ENCODE results near the gene NABP1. TPM values are rescaled to one million over a fixed set of nuclear protein-coding genes. Genes with fewer than 3 reads are reported as not detected.
"Not testable (repeated sequence)": the region's sequence is repeated elsewhere in the genome, so short reads cannot be mapped to it uniquely, and the experiment has no call there.

The NABP1 gene
- total RNA-seq, 2 experiments from 2014 or later, result 73.5 to 73.7 TPM

DNA sequence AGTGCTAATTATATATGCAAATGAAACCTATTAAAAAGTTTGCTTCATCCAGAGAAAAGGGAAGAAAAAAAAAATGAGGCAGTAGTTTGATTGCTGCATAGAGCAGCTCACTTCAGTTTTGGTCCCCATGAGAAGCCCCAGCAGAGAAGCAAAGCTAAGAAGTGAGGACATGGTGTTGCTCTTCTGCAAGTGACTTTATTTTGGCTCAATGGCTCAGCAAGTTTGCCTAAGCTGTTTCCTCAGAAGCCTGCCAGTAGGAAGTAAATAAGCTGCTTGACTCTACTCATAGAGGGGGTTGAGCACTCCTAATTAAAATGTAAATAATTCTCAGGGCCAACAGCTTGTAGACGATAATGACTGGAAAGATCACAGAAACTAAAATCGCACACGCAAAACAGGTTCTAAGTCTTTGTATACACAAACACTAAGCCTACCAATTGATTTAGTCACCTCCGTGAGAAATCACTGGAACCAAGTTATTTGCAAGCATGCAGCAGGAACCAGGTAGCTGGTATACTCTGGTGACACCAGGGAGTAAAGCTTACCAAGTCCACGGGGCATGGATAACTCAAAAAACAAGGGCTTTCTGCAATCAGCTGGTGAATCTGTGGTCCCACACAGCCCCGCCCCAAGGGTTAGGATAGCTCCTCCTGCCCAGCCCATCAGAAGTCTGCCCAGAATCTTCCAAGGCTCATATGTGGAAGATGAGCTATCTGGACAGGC lies 39.7 kb upstream of the NABP1 start:
- H3K9me3 Mint-ChIP-seq, result no peaks in the 10 kb centered on the region
- peak overlapping the region; percentile 42 for H3K4me3 Mint-ChIP-seq
- peak overlapping the region; percentile 67 for H3K27ac Mint-ChIP-seq
- POLR2A ChIA-PET, result interaction anchor here (0.7 to 5.1 kb wide), 16 partner anchors 10 to 758 kb away, joined by 3 to 298 read pairs (median 4); partner anchors contain the start of genes GLS and NABP1
- peaks cover 47% of the 10 kb centered on the region for H3K27me3 Mint-ChIP-seq
- no peak for DNase-seq
- peaks cover 46% of the 10 kb centered on the region for H3K4me1 Mint-ChIP-seq
- peaks cover 7% of the 10 kb centered on the region for H3K36me3 Mint-ChIP-seq (ENCODE audit: low read depth)
- CTCF ChIA-PET, result interaction anchor here (0.8 to 2.3 kb wide), 4 partner anchors 11 to 120 kb away, joined by 3 to 13 read pairs (median 4); no protein-coding TSS in a partner anchor

DNA sequence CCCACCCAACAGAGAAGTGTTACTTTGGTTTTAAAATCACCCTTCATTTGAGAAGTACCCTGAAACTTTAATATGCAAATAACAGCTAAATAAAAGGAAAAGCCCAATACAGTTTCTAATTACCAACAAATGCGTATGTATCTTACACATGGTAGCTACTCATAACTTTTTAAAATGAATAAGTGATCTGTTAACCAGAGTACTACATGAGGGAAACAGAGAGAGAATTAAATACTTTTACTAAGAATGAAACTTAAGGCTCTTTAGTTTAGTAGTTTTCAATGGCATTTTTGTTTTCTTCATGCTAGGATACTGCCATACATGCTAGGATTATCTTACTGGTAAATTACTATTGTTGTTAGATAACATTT lies 39.1 kb upstream of the NABP1 start:
- Mint-ChIP-seq H3K9me3 (no peaks in the 10 kb centered on the region), H3K27me3 (peaks cover 50% of the 10 kb centered on the region), H3K27ac (no peak overlapping the region), H3K36me3 (ENCODE audit: low read depth) (peaks cover 7% of the 10 kb centered on the region), H3K4me1 (peaks cover 46% of the 10 kb centered on the region), H3K4me3 (no peak overlapping the region)
- DNase-seq, result no peak
- ChIA-PET CTCF (interaction anchor here (1.2 to 2.3 kb wide), 3 partner anchors 21 to 120 kb away, joined by 3 to 13 read pairs (median 5); no protein-coding TSS in a partner anchor), POLR2A (interaction anchor here (0.7 to 5.1 kb wide), 7 partner anchors 11 to 47 kb away, joined by 3 to 298 read pairs (median 9); partner anchors contain the start of gene NABP1)

DNA sequence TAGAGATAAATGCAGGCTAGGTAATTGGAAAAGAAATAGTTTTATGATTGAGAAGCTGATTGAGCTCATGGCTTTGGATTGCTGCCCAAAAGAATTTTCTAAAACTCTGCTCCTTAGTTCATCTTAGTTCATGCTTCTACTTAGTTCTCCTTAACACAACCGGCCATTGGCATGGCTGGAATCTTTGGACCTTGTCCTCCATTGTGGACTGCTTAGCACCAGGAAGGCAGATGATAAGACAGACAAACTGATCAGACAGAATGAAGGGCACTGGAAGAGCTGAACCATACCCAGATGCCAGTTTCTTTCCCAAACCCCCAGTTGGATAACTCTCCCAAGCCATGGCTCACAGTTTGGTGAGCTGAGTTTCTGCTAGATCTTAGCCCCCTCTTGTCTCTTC lies 36.3 kb upstream of the NABP1 start:
- peaks cover 7% of the 10 kb centered on the region for H3K36me3 Mint-ChIP-seq (ENCODE audit: low read depth)
- H3K27me3 Mint-ChIP-seq, result peaks cover 39% of the 10 kb centered on the region
- no peak for DNase-seq
- no peaks in the 10 kb centered on the region for H3K9me3 Mint-ChIP-seq
- H3K4me3 Mint-ChIP-seq, result no peak overlapping the region
- POLR2A ChIA-PET, result interaction anchor here (2.3 to 2.9 kb wide), 2 partner anchors 24 to 36 kb away, joined by 6 to 31 read pairs; partner anchors contain the start of gene NABP1
- H3K27ac Mint-ChIP-seq, result no peak overlapping the region
- CTCF ChIA-PET, result no interaction called here
- peaks cover 30% of the 10 kb centered on the region for H3K4me1 Mint-ChIP-seq

DNA sequence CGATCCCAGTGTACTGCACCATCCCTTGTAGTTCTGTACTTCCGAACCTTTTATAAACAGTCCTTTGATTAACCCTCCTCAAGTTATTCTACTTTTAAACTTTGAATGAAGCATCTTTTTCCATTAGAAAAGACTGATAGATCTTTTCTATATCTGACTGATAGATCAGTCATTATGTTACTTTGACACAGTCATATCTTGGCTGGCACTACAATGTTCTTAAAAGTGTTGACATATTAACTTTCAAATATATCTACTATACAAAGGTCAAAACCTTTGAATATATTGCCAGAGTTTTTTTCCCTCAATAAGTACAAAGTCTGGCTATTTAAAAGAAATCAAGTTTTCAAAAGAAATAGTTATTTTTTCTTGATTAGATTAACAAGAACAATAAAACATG lies 35.4 kb upstream of the NABP1 start:
- Mint-ChIP-seq H3K36me3 (ENCODE audit: low read depth) (peaks cover 7% of the 10 kb centered on the region), H3K27me3 (peaks cover 32% of the 10 kb centered on the region), H3K4me3 (no peak overlapping the region), H3K9me3 (no peaks in the 10 kb centered on the region), H3K4me1 (peaks cover 21% of the 10 kb centered on the region), H3K27ac (no peak overlapping the region)
- CTCF ChIA-PET, result no interaction called here
- DNase-seq, result no peak
- POLR2A ChIA-PET, result interaction anchor here (2.9 kb wide), 1 partner anchor 35 kb away, joined by 11 read pairs; the partner anchor contains the start of gene NABP1

DNA sequence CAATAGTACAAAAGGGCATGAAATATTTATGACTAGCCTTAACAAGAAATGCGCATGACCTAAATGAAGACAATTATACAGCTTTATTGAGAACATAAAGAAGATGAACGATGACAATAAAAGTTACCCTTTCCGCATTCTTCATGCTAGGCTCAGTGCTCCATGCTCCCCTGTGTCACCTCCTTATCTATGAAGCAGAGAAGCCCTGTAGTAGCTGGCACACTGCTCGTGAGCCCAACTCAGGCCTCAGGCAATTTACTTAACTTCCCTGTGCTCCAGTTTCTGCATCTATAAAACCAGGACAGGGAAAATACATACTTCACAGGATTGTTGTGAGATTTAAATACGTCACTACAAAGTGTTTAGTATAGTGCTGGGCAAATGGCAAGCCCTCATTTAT lies 34.5 kb upstream of the NABP1 start:
- peaks cover 12% of the 10 kb centered on the region for H3K4me1 Mint-ChIP-seq
- H3K9me3 Mint-ChIP-seq, result no peaks in the 10 kb centered on the region
- H3K4me3 Mint-ChIP-seq, result no peak overlapping the region
- DNase-seq, result no peak
- H3K27me3 Mint-ChIP-seq, result peaks cover 32% of the 10 kb centered on the region
- ChIA-PET POLR2A (interaction anchor here (1.4 to 2.9 kb wide), 2 partner anchors 32 to 34 kb away, joined by 8 to 11 read pairs; partner anchors contain the start of gene NABP1), CTCF (no interaction called here)
- H3K36me3 Mint-ChIP-seq (ENCODE audit: low read depth), result peaks cover 7% of the 10 kb centered on the region
- no peak overlapping the region for H3K27ac Mint-ChIP-seq

DNA sequence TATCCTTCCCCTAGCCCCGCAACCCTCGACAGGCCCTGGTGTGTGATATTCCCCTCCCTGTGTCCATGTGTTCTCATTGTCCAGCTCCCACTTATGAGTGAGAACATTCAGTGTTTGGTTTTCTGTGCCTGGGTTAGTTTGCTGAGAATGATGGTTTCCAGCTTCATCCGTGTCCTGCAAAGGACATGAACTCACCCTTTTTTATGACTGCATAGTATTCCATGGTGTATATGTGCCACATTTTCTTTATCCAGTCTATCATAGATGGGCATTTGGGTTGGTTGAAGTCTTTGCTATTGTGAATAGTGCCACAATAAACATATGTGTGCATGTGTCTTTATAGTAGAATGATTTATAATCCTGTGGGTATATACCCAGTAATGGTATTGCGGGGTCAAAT lies 33.3 kb upstream of the NABP1 start:
- not testable (repeated sequence) for DNase-seq; H3K27ac Mint-ChIP-seq; H3K36me3 Mint-ChIP-seq (ENCODE audit: low read depth); H3K4me3 Mint-ChIP-seq; H3K4me1 Mint-ChIP-seq; H3K9me3 Mint-ChIP-seq
- CTCF ChIA-PET, result interaction anchor here (0.7 to 1.0 kb wide), 2 partner anchors 32 to 47 kb away, joined by 3 read pairs; no protein-coding TSS in a partner anchor
- POLR2A ChIA-PET, result interaction anchor here (1.2 to 2.9 kb wide), 2 partner anchors 32 to 33 kb away, joined by 4 to 11 read pairs; partner anchors contain the start of gene NABP1
- H3K27me3 Mint-ChIP-seq, result peaks cover 31% of the 10 kb centered on the region

DNA sequence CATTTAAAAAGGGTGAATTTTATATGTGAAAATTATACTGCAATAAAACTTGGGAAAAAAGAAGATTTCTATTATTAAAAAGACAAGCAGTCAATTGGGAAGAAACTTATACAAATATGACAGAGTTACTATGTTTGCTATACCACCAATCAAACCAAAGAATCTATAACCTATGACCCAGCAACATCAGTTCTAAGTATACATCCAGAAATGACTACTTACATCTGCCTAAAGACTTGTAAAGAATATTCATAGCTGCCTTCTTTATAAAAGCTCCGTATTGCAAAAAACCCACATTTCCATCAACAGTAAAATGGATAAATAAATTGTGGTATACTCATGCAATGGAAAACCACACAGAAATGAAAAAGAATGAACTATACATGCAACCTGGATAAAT lies 32.9 kb upstream of the NABP1 start:
- peaks cover 7% of the 10 kb centered on the region for H3K36me3 Mint-ChIP-seq (ENCODE audit: low read depth)
- H3K4me3 Mint-ChIP-seq, result no peak overlapping the region
- DNase-seq, result no peak
- peaks cover 8% of the 10 kb centered on the region for H3K4me1 Mint-ChIP-seq
- POLR2A ChIA-PET, result interaction anchor here (1.2 to 2.9 kb wide), 2 partner anchors 31 to 33 kb away, joined by 4 to 11 read pairs; partner anchors contain the start of gene NABP1
- CTCF ChIA-PET, result interaction anchor here (1.0 kb wide), 1 partner anchor 32 kb away, joined by 3 read pairs; no protein-coding TSS in a partner anchor
- H3K27ac Mint-ChIP-seq, result no peak overlapping the region
- no peaks in the 10 kb centered on the region for H3K9me3 Mint-ChIP-seq
- H3K27me3 Mint-ChIP-seq, result peaks cover 31% of the 10 kb centered on the region

DNA sequence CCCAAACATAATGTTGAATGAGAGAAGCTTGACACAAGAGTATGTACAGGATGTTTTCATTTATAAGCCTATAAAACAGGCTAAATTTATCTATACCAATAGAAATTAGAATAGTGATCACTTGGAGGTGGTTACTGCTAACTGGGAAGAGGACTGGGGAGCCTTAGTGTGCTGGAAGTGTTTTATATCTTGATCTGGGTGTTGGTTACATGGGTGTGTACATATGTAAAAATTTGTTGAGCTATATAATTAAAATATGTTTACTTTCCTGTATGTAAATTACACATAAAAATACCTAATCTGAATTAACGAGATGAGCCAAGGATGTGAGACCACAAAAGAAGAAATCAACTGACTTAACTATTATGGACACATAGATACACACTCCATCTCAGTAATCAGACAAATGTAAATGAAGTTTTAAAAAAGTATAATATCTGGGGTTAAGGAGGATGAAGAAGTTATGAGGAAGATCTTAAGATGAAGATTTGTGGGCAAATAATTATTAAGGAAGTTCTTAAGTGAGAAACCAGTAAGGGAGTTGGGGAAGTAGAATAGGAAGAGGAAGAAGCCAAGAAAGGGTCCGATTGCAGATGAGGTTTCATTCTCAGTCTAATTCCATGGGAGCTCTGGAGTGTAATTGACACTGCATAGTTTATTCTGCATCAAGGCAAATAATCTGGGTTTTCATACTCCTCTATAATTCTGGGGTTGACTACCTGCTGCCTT lies 32.3 kb upstream of the NABP1 start:
- Mint-ChIP-seq H3K4me3 (no peak overlapping the region), H3K4me1 (peaks cover 4% of the 10 kb centered on the region), H3K36me3 (ENCODE audit: low read depth) (peaks cover 7% of the 10 kb centered on the region), H3K9me3 (no peaks in the 10 kb centered on the region), H3K27me3 (peaks cover 27% of the 10 kb centered on the region), H3K27ac (no peak overlapping the region)
- ChIA-PET CTCF (no interaction called here), POLR2A (interaction anchor here (1.2 kb wide), 1 partner anchor 31 kb away, joined by 4 read pairs; no protein-coding TSS in a partner anchor)
- DNase-seq, result no peak

DNA sequence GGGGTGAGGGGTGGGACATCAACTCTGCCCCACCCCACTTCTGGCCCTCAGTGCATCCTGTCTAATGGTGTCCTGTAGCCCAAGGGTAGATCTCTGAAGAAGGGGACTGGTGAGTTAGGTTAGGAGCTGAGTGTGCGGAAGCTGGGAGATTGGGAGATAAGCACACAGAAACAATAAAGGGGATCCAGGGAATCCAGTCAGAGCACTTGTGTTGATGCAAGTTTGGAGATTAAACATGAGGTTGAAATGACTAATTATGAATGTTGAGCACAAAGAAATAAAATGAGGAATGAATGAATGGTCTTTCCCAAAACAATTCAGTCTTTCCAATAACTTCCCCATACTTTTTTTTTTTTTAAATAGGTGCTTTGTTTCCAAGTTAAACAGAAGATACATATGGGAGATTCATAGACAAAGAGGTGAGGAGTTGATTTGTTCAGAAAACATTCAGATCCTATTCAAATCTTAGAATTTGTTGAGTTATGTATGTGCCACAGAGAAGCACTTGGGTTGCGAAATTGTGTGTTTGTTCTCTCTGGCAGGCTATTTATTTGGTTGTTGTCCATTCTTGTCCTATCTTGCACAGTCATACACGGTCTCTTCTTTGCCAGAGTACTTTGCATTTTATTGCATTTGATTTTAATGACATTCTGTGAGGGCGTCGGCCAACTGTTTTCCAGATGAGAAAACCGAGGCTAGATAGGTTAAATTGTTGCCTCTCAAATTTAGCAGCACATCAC lies 31.6 kb upstream of the NABP1 start:
- ChIA-PET POLR2A (interaction anchor here (1.2 kb wide), 1 partner anchor 30 kb away, joined by 4 read pairs; no protein-coding TSS in a partner anchor), CTCF (no interaction called here)
- Mint-ChIP-seq H3K36me3 (ENCODE audit: low read depth) (peaks cover 7% of the 10 kb centered on the region), H3K9me3 (no peaks in the 10 kb centered on the region), H3K27me3 (peaks cover 20% of the 10 kb centered on the region), H3K4me1 (peaks cover 8% of the 10 kb centered on the region), H3K4me3 (no peak overlapping the region), H3K27ac (no peak overlapping the region)
- DNase-seq, result no peak

DNA sequence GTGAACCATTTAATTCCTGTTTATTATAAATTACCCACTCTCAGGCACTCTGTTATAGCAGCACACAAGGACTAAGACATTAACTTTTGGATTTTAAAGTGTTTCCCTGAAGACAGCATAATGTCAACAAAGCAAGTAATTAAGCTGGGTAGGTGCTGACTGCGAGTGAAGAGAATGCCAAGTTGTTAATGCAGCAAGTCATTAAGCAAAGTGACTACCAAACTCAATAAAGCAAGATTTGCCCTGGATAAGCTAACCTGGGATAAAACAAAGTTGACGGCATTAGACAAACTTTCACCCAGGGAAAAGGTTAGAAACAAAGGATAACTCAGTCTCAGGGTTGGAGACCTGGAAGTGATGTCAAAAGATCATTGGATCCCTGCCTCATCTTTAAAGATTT lies 28.4 kb upstream of the NABP1 start:
- ChIA-PET CTCF (no interaction called here), POLR2A (no interaction called here)
- Mint-ChIP-seq H3K27me3 (peaks cover 9% of the 10 kb centered on the region), H3K4me3 (no peak overlapping the region), H3K27ac (no peak overlapping the region), H3K36me3 (ENCODE audit: low read depth) (peaks cover 5% of the 10 kb centered on the region), H3K4me1 (peaks cover 7% of the 10 kb centered on the region), H3K9me3 (no peaks in the 10 kb centered on the region)
- no peak for DNase-seq

DNA sequence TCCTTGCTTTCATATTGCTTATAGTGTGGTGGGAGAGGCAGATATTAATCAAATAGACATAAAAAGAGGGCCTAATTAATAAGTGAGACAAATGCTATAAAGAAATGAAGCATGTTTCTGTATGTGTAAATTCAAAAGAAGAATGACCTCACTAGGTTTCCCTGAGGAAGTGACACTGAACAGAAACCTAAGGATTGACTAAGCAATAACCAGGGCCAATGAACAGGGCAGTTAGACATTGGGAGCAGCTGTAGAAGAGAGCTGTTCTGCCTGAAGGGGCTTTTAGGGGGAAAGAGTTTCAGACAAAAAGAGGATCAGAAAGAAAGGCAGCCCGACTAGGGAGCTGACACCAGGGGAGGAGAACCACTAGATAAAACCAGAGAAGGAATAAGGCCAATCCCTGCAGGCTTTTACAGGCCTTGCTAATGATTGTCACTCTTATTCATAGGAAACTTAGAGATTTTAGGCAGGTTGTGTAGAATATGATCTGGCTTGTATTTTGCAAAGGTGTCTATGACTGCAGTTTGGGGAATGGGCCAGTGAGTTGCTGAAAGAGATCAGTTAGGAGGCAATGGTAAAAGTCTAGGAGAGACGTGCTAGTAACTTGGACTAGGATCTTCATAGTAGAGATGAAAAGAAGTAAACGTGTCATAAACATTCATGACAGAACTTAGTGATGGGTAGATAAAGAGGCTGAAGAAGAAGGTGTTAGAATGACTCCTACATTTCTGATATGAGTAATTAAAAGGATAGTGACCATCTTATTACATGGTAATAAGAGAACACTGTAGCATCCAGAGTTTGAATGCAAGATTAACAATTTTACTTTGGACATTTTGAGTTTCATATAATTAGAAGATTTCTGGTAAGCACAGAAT lies 26.8 kb upstream of the NABP1 start:
- Mint-ChIP-seq H3K4me1 (peaks cover 7% of the 10 kb centered on the region), H3K4me3 (no peak overlapping the region), H3K36me3 (ENCODE audit: low read depth) (peaks cover 5% of the 10 kb centered on the region), H3K27ac (no peak overlapping the region), H3K9me3 (no peaks in the 10 kb centered on the region), H3K27me3 (peaks cover 5% of the 10 kb centered on the region)
- CTCF ChIA-PET, result no interaction called here
- POLR2A ChIA-PET, result interaction anchor here (0.7 kb wide), 1 partner anchor 25 kb away, joined by 3 read pairs; no protein-coding TSS in a partner anchor
- no peak for DNase-seq

All from activated CD4-positive, alpha-beta memory T cell treated with anti-CD3 and anti-CD28 coated beads, Interleukin-2, amount 10 ng/mL, durations not matched to agents 7 days and 5 days (primary cell).